ENCODE results near the gene STK24.

- TF ChIP-seq POLR2A (IDR thresholded peaks at IDR 0.05) (no peak), POLR2AphosphoS5 (IDR thresholded peaks at IDR 0.05) (no peak), CTCF (IDR thresholded peaks at IDR 0.05) (no peak), EP300 (IDR thresholded peaks at IDR 0.05) (no peak)
These were observed 38.0 kb downstream of the STK24 start for GRCh38 chr13:98538876-98539275.

Measured in upper lobe of left lung (tissue), 4 donors.